Hematopoietic multipotent progenitor cell treated with erythropoietin and hydrocortisone succinate and interleukin-3 and kit ligand, for 4 days (in vitro differentiated cells): ENCODE measurements around the gene ATAD5.
A peak's percentile ranks its signal among the peaks of the same experiment; 100 is the strongest.
"Not testable (repeated sequence)": the region's sequence is repeated elsewhere in the genome, so short reads cannot be mapped to it uniquely, and the experiment has no call there.

Experiments
- DNase-seq: peaks from one replicate; pipeline ENCODE4 v3.0.0-alpha.2; 2015

Gene ATAD5, protein sequence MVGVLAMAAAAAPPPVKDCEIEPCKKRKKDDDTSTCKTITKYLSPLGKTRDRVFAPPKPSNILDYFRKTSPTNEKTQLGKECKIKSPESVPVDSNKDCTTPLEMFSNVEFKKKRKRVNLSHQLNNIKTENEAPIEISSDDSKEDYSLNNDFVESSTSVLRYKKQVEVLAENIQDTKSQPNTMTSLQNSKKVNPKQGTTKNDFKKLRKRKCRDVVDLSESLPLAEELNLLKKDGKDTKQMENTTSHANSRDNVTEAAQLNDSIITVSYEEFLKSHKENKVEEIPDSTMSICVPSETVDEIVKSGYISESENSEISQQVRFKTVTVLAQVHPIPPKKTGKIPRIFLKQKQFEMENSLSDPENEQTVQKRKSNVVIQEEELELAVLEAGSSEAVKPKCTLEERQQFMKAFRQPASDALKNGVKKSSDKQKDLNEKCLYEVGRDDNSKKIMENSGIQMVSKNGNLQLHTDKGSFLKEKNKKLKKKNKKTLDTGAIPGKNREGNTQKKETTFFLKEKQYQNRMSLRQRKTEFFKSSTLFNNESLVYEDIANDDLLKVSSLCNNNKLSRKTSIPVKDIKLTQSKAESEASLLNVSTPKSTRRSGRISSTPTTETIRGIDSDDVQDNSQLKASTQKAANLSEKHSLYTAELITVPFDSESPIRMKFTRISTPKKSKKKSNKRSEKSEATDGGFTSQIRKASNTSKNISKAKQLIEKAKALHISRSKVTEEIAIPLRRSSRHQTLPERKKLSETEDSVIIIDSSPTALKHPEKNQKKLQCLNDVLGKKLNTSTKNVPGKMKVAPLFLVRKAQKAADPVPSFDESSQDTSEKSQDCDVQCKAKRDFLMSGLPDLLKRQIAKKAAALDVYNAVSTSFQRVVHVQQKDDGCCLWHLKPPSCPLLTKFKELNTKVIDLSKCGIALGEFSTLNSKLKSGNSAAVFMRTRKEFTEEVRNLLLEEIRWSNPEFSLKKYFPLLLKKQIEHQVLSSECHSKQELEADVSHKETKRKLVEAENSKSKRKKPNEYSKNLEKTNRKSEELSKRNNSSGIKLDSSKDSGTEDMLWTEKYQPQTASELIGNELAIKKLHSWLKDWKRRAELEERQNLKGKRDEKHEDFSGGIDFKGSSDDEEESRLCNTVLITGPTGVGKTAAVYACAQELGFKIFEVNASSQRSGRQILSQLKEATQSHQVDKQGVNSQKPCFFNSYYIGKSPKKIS (N-terminal part only)

GRCh38 chr17:30831663-30832437 is at the start of gene ATAD5:
ATAD5 (plus strand) TSS chr17:30831966; CDS start chr17:30832348, 382 bp downstream.
- DNase-seq, result peak; percentile 96

DNA sequence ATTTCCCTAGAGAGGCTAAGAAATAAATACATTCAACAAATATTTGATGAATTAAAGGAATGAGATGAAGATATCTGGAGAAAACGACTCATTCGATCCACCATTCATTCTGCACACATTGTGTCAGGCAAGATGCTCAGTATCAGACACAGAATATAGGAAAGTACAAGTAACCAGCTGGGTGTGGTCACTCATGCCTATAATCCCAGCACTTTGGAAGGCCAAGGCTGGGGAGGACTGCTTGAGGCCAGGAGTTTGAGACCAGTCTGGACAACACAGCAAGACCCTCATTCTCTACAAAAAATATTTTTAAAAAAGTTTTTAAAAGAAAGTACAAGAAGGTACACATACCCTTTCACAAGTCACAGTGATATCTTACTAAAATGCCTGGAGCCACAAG is 49.6 kb upstream of the ATAD5 start:
- DNase-seq, result no peak

- DNase-seq, result no peak
These were observed 42.8 kb upstream of the ATAD5 start for GRCh38 chr17:30788918-30789317.

DNA sequence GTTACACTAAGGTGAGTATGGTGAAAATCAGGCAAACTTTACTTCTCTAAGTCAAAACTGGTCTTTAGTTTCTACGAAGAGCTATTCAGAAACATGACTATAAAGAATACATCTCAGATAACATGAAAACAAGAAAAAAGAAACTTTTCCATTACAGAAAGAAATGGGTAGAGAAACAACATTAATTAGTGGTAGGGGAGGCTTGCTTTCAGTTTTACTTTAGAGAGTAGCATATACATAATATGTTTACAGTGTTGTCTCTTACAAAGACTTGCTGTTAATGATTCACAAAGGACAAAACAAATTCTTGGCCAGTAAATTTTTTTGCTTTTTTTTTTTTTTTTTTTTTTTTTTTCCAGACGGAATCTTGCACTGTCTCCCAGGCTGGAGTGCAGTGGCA is 41.5 kb upstream of the ATAD5 start:
- DNase-seq, result no peak

DNA sequence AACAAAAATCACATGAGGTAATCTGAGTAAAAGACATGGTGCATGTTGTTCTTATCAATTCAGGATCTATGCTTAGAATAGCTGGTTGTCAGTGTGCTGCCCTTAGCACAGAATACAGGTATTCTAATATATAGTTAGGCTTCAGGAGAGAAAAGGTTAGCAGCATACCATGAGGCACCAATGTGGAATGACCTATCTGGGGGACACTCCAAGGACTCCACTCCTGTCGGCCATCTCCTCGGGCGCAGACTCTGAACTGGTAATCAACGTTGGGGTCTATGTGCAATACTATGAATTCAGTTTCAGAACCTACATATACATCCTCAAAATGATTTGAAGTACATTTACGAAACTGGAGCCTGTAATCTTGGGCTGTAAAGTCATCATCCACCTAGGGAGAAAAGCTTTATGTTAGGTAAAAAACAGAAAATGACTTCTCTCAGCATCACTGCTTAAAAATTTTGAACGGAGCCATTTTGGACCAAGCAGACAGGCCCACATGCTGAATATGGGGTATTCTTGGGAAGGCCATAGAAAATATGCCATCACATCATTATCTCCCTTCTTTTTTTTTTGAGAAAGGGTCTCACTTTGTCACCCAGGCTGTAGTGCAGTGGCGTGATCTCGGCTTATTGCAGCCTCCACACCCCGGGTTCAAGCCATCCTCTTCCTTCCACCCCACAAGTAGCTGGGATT is 38.3 kb upstream of the ATAD5 start:
- DNase-seq, result no peak

DNA sequence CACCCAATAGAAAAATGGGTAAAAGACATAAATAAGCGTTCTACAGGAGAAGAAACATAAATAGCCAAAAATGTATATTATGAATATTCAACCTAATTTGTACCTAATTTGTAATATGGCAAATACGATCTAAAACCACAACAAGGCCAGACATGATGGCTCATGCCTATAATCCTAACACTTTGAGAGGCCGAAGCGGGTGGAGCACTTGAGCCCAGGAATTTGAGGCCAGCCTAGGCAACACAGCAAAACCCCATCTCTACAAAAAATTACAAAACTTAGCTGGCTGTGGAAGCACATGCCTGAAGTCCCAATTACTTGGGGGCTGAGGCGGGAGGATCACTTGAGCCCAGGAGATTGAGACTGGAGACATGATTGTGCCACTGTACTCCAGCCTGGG is 37.4 kb upstream of the ATAD5 start:
- DNase-seq, result no peak

DNA sequence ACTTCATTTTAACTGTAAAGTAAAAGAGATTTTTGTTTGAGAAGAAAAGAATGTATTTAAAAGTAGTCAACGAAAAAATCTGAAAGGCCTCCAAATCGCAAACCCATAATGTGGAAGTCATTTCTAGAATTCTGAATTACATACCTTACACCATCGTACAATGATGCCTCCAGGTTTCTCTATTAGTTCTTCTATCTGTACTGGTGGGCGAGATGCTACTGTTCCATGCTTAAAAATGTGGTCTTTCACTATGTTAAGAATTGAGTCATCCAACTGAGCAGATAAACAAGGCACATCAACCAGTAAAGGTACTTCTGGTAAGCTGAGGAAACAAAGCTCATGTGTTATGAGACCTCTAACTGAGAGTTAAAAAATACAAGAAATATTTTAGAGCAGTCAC is 35.8 kb upstream of the ATAD5 start:
- no peak for DNase-seq

DNA sequence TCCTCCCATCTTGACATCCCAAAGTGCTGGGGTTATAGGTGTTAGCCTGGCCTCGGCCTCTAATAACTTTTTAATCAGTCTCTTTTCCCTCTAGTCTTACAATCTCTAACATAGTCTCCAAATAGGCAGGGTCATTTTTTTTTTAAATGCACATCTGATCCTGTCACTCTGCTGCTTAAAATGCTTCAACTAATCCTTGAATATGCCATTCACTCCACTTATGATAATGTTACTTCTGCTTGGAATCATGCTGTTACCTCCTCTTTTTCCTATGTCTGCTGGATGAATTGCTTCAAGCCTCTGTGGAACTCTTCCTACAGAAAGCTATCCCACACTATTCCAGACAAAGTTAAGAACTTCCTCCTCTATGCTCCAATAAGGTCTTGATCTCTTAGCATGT is 30.1 kb upstream of the ATAD5 start:
- no peak for DNase-seq

GRCh38 chr17:30805944-30806456 is 25.8 kb upstream of the ATAD5 start:
- DNase-seq, result peak; percentile 45

- DNase-seq, result no peak
These were observed 23.9 kb upstream of the ATAD5 start for GRCh38 chr17:30807896-30808295.

DNA sequence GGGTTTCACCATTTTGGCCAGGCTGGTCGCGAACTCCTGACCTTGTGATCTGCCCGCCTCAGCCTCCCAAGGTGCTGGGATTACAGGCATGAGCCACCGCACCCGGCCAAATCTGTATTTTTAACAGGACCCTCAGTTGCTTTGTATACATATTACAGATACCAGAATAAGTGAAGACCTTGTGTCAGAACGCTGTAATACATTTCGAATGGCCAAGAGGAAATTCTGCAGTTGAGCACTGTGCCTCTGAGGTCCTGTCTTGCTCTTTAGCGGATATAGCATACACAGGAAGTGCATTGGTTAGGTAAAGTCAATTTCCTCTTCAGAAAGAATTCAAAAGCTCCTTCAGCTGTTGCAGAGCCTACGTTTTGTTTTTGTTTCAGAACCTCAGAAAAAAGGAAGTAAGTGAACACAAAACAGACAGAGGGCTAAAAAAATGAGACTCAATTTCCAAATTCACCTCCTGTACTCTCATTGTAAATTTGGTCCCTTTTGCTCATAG is 22.9 kb upstream of the ATAD5 start:
- DNase-seq, result peak; percentile 84

GRCh38 chr17:30809867-30810266 is 21.9 kb upstream of the ATAD5 start:
- no peak for DNase-seq

DNA sequence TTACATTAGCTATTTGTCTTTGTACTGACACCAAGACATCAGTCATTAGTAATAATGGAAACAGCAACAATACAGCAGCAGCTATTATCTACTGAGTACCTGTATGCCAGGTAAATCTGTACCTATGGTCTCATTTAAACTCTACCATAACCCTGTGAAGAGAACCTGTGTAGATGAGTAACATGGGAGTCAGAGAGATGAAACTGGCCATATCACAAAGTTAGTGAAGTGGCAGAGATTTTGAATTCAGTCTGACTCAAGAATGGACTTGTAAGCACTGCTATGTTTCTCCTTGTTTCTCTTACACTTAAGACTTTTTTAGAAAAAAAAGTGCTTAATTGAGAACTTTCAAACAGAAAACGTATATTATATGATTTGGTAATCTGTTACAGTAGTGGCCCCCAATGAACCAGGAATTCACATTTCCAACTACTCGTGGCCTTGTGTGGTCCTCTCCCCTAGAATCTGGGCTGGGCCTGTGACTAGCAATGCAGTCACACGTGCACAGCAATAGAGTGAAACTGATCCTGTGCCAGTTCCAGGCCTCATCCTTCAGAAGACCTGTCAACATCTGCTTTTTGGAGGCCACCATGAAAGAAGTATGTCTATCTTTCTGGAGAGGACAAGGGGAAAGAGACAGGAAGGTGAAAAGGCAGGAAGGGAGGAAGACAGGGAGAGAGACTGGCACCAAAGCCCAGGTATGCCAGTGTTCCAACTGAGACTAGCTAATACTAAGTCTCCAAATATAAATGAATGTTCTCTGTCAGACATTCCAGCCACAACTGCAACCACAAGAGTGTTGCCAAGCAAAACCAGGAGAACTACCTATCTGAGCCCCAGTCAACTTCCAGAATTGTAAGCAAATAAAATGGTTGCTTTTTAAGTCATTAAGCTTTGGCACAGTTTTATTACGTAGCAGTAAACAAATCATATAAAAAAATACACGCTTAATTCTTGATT is 19.3 kb upstream of the ATAD5 start:
- no peak for DNase-seq

GRCh38 chr17:30814236-30814635 is 17.5 kb upstream of the ATAD5 start:
- DNase-seq, result not testable (repeated sequence)

DNA sequence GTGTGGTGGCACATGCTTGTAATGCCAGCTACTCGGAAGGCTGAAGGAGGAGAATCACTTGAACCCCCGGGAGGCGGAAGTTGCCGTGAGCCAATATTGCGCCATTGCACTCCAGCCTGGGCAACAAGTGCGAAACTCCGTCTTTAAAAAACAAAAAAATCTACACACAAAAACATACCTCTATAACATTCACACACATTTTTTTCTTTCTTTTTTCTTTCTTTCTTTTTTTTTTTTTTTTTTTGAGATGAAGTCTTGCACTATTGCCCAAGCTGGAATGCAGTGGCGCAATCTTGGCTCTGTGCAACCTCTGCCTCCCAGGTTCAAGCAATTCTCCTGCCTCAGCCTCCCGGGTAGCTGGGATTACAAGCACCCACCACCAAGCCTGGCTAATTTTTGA is 16.9 kb upstream of the ATAD5 start:
- not testable (repeated sequence) for DNase-seq

DNA sequence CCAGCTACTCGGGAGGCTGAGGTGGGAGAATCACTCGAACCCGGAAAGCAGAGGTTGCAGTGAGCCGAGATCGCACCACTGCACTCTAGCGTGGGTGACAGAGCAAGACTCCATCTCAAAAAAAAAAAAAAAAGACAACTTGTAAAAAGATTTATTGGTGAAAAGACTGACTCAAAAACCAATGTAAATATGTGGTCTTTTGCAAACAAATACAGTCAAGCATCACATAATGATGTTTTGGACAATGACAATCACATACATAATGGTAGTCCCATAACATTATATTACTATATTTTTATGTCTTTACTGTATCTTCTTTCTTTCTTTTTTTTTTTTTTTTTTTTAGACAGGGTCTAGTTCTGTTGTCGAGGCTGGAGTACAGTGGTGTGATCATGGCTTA is 15.6 kb upstream of the ATAD5 start:
- no peak for DNase-seq

GRCh38 chr17:30819971-30820705 is 11.6 kb upstream of the ATAD5 start:
- DNase-seq, result peak; percentile 77

DNA sequence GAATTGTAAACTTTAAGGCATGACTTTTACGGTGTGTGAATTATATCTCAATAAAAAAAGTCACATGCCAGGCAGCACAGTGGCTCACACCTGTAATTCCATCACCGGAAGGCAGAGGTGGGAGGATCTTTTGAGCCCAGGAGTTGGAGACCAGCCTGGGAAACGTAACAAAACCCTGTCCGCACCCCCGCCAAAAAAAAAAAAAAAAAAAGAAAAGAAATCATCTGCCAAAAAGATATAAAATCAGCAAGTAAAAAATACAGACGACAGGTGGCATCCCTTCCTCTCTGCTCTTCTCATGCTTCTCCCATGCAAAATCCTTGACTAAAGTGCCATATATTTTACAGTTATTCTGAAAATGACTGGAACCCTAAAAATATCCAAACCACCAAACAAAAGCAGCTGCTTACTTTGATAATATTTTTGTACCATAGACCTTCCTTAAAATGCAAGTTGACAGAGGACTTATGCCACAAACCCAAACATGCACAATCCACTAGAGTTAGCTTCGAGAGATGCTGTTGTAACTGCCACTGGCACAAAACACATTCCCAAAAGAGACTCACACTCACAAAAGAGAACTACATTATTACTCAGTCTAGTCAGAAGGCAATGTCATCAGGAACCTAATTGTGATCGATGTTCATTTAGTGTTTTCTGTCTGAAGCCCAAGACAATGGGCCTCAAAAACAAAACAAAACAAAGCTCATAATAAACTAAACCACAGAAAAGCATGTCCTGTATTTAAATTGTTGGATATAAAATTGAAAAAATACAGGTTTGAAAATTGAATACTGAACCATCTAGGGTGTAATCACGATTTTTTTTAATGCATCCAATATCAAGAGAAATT is 9.7 kb upstream of the ATAD5 start:
- DNase-seq, result peak; percentile 61
